ENCODE results near the gene GDPD5. TPM values are rescaled to one million over a fixed set of nuclear protein-coding genes. Genes with fewer than 3 reads are reported as not detected.

GDPD5 gene
- total RNA-seq, 1 experiment from 2014 or later = 12.5 TPM

GRCh38 chr11:75386942-75387630 lies 138.7 kb downstream of the GDPD5 start:
- Histone ChIP-seq H3K27me3 (ENCODE audit: control insufficient read depth, insufficient read depth, low read length) (no peaks in the 10 kb centered on the region), H3K36me3 (replicated peaks; ENCODE audit: control insufficient read depth, insufficient read depth, low read length) (no peaks in the 10 kb centered on the region), H3K4me3 (ENCODE audit: insufficient read depth, low read depth, low read length) (no peak overlapping the region)
- no peak for DNase-seq

Other genes starting within 250 kb of the GDPD5 start
- 110 and 116 TPM in 2 replicates for gene ARRB1, start 174.3 kb downstream of the GDPD5 start, total RNA-seq (2014; rRNA removed; shearing (Covaris generic))
- 2,195 and 2,298 TPM in 2 replicates for gene RPS3, start 126.4 kb downstream of the GDPD5 start, total RNA-seq (2014; rRNA removed; shearing (Covaris generic))
- gene KLHL35, start 92.7 kb downstream of the GDPD5 start, total RNA-seq (2014; rRNA removed; shearing (Covaris generic)) = 1.2 and 2.7 TPM in 2 replicates
- 540 and 638 TPM in 2 replicates for gene SERPINH1, start 36.3 kb upstream of the GDPD5 start, total RNA-seq (2014; rRNA removed; shearing (Covaris generic))
- gene MAP6, start 143.1 kb upstream of the GDPD5 start, total RNA-seq (2014; rRNA removed; shearing (Covaris generic)) = 0.31 and 0.44 TPM in 2 replicates
- gene MOGAT2, start 191.9 kb upstream of the GDPD5 start, total RNA-seq (2014; rRNA removed; shearing (Covaris generic)) = not detected in 2 replicates
- gene DGAT2, start 242.8 kb upstream of the GDPD5 start, total RNA-seq (2014; rRNA removed; shearing (Covaris generic)) = 1.1 and 1.3 TPM in 2 replicates

Measured in H7 (cell line).